ENCODE data around the gene ITPRIP.

- TF ChIP-seq CTCF (IDR thresholded peaks at IDR 0.05), result no peak
- peak in 1 of 2 donors; percentile 54 for TF ChIP-seq POLR2A (IDR thresholded peaks at IDR 0.05)
Observed at GRCh38 chr10:104328896-104329710, 9.2 kb downstream of the ITPRIP start.
